ENCODE measurements around the gene EFNA5.

Gene EFNA5

DNA sequence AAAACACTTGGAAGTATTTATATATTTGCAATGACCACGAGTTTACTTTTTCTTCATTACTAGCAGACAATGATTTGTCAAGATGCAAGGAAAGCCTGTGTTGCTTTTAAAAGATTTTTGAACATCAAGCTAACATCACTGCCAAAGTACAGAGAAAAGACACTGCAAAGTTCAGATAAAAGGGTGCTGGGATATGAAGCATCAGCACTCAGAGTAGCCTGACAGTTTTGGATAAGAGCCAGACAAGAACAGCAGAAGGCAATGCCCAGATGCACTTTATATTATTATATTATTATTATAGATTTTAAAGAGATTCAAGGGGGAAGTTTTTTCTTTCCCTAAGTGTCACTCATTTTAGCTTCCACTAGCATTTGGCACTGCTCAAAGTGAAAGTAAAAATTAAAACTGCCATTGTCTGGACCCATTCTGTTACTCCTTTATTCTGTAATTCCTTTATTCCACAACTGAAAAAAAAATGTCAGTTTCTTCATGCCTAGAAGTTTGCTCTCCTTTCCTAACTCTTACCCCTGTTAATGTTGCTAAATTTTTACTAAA is 240.6 kb downstream of the EFNA5 start:
- Histone ChIP-seq H3K4me2 (peak overlapping the region; percentile 33), H2AFZ (ENCODE audit: low read depth) (no peak overlapping the region), H3K27ac (no peak overlapping the region), H4K20me1 (ENCODE audit: insufficient read depth) (no peaks in the 10 kb centered on the region), H3K4me1 (ENCODE audit: low read depth, poor library complexity, severe bottlenecking) (no peaks in the 10 kb centered on the region), H3K9ac (no peak overlapping the region), H3K27me3 (ENCODE audit: insufficient read depth, low read depth) (no peaks in the 10 kb centered on the region), H3K79me2 (ENCODE audit: insufficient read depth, low read depth) (no peaks in the 10 kb centered on the region), H3K36me3 (ENCODE audit: insufficient read depth) (no peaks in the 10 kb centered on the region), H3K4me3 (IDR thresholded peaks at IDR 0.05; ENCODE audit: insufficient read depth, low read depth, low read length) (no peak overlapping the region)
- TF ChIP-seq, protein P1, sequence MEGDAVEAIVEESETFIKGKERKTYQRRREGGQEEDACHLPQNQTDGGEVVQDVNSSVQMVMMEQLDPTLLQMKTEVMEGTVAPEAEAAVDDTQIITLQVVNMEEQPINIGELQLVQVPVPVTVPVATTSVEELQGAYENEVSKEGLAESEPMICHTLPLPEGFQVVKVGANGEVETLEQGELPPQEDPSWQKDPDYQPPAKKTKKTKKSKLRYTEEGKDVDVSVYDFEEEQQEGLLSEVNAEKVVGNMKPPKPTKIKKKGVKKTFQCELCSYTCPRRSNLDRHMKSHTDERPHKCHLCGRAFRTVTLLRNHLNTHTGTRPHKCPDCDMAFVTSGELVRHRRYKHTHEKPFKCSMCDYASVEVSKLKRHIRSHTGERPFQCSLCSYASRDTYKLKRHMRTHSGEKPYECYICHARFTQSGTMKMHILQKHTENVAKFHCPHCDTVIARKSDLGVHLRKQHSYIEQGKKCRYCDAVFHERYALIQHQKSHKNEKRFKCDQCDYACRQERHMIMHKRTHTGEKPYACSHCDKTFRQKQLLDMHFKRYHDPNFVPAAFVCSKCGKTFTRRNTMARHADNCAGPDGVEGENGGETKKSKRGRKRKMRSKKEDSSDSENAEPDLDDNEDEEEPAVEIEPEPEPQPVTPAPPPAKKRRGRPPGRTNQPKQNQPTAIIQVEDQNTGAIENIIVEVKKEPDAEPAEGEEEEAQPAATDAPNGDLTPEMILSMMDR (conservative IDR thresholded peaks at IDR 0.05; ENCODE audit: low read depth, low read length), result no peak

DNA sequence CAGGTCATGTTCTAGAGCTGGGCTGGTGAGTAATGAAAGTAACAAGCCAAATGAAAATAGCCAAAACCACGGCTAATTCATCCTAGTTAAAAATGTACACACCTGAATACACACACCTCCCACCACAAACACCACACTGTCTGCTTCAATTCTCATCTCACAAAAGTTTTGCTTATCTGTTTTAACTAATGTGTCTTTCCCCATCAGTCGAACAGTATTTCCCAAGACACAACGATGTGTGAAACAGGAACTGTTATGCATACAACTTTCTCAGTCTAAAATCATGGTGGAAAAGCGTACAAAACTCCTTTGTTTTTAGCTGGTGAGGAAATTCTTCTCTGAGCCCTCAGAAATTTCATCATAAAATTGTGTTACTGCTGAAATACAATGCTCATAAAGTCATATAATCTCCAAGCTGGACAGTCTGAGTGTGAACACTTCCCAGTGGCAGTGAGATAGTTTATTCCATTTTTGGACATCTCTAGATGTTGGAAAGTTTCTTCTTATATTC is 242.4 kb downstream of the EFNA5 start:
- Histone ChIP-seq H3K4me3 (IDR thresholded peaks at IDR 0.05; ENCODE audit: insufficient read depth, low read depth, low read length) (no peak overlapping the region), H3K27me3 (ENCODE audit: insufficient read depth, low read depth) (no peaks in the 10 kb centered on the region), H2AFZ (ENCODE audit: low read depth) (no peak overlapping the region), H3K27ac (no peak overlapping the region), H3K79me2 (ENCODE audit: insufficient read depth, low read depth) (no peaks in the 10 kb centered on the region), H4K20me1 (ENCODE audit: insufficient read depth) (no peaks in the 10 kb centered on the region), H3K36me3 (ENCODE audit: insufficient read depth) (no peaks in the 10 kb centered on the region), H3K4me2 (no peak overlapping the region), H3K4me1 (ENCODE audit: low read depth, poor library complexity, severe bottlenecking) (no peaks in the 10 kb centered on the region), H3K9ac (no peak overlapping the region)
- TF ChIP-seq, protein P1 (conservative IDR thresholded peaks at IDR 0.05; ENCODE audit: low read depth, low read length), result no peak

DNA sequence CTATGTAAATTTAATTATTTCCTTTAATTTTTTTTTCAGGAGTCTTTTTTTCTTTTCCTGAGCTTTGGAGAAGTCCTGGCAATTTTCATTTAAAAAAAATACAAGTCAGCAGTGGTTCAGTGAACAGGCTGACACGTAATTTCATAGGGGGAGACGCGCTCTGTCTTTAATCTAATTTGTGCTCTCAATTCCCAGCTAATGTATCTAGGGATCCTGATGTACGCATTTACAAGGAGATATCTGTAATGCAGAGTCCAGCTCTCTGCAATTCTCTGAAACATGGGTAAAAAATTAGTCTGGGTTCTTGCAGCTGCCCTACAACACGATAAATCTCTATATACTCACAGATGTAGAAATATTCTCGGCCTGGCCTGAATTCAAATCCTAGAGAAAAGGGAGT is 243.9 kb downstream of the EFNA5 start:
- Histone ChIP-seq H3K4me1 (ENCODE audit: low read depth, poor library complexity, severe bottlenecking) (no peaks in the 10 kb centered on the region), H3K4me3 (IDR thresholded peaks at IDR 0.05; ENCODE audit: insufficient read depth, low read depth, low read length) (no peak overlapping the region), H3K27me3 (ENCODE audit: insufficient read depth, low read depth) (no peaks in the 10 kb centered on the region), H3K27ac (no peak overlapping the region), H3K36me3 (ENCODE audit: insufficient read depth) (no peaks in the 10 kb centered on the region), H4K20me1 (ENCODE audit: insufficient read depth) (no peaks in the 10 kb centered on the region), H3K9ac (no peak overlapping the region), H3K79me2 (ENCODE audit: insufficient read depth, low read depth) (no peaks in the 10 kb centered on the region), H2AFZ (ENCODE audit: low read depth) (no peak overlapping the region), H3K4me2 (no peak overlapping the region)
- TF ChIP-seq, protein P1 (conservative IDR thresholded peaks at IDR 0.05; ENCODE audit: low read depth, low read length), result no peak

- Histone ChIP-seq H3K4me1 (ENCODE audit: low read depth, poor library complexity, severe bottlenecking) (no peaks in the 10 kb centered on the region), H3K4me3 (IDR thresholded peaks at IDR 0.05; ENCODE audit: insufficient read depth, low read depth, low read length) (no peak overlapping the region), H3K9ac (no peak overlapping the region), H3K27me3 (ENCODE audit: insufficient read depth, low read depth) (no peaks in the 10 kb centered on the region), H4K20me1 (ENCODE audit: insufficient read depth) (no peaks in the 10 kb centered on the region), H3K4me2 (no peak overlapping the region), H3K79me2 (ENCODE audit: insufficient read depth, low read depth) (no peaks in the 10 kb centered on the region), H3K36me3 (ENCODE audit: insufficient read depth) (no peaks in the 10 kb centered on the region), H3K27ac (no peak overlapping the region), H2AFZ (ENCODE audit: low read depth) (no peak overlapping the region)
- TF ChIP-seq, protein P1 (conservative IDR thresholded peaks at IDR 0.05; ENCODE audit: low read depth, low read length), result no peak
Measured at GRCh38 chr5:107426209-107426608, 244.5 kb downstream of the EFNA5 start.
